Measurements from ENCODE around the gene SNX25. TPM values are rescaled to one million over a fixed set of nuclear protein-coding genes. Genes with fewer than 3 reads are reported as not detected.

Gene SNX25
- total RNA-seq, 1 donor from 2014 or later = 13.9 TPM

DNA sequence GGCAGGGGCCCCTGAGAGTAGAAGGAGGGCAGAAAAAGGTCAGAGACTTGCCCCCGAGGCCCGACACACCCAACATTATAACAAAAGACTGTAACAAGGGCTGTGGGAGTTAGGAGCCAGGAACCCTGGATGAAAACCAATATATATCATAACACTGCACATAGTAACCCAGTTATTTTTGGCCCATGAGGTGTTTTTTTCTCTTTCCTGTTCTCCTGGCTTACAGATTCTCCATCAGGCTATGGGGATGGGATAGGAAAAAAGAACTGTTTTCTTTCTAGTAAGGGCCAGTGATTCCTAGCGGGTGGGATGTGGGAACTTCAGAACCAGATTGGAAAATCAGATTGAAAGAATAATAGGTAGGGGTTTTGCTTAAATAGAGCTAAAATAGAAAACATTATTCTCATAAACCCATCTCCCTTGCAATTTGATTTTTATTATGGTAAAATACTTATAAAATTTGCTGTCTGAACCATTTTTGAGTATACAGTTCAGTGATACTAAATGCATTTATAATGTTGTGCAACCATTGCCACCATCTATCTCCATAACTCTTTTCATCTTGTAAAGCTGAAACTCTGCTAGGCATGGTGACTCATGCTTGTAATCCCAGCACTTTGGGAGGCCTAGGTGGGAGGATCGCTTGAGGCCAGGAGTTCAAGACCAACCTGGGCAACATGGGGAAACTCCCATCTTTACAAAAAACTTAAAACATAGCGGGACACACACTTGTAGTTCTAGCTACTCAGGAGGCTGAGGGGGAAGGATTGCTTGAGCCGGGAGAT, 33.5 kb downstream of the SNX25 start:
- no peak overlapping the region for H3K4me3 Mint-ChIP-seq (ENCODE audit: low read depth)
- H3K27ac Mint-ChIP-seq = peak overlapping the region; percentile 72
- peaks cover 5% of the 10 kb centered on the region for H3K4me1 Mint-ChIP-seq (ENCODE audit: low read depth)
- TF ChIP-seq, protein P1, sequence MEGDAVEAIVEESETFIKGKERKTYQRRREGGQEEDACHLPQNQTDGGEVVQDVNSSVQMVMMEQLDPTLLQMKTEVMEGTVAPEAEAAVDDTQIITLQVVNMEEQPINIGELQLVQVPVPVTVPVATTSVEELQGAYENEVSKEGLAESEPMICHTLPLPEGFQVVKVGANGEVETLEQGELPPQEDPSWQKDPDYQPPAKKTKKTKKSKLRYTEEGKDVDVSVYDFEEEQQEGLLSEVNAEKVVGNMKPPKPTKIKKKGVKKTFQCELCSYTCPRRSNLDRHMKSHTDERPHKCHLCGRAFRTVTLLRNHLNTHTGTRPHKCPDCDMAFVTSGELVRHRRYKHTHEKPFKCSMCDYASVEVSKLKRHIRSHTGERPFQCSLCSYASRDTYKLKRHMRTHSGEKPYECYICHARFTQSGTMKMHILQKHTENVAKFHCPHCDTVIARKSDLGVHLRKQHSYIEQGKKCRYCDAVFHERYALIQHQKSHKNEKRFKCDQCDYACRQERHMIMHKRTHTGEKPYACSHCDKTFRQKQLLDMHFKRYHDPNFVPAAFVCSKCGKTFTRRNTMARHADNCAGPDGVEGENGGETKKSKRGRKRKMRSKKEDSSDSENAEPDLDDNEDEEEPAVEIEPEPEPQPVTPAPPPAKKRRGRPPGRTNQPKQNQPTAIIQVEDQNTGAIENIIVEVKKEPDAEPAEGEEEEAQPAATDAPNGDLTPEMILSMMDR (IDR thresholded peaks at IDR 0.05; ENCODE audit: unreplicated experiment) = no peak
- H3K27me3 Mint-ChIP-seq = no peaks in the 10 kb centered on the region
- peaks cover 10% of the 10 kb centered on the region for H3K9me3 Mint-ChIP-seq (ENCODE audit: low read depth)
- peaks cover 13% of the 10 kb centered on the region for H3K36me3 Mint-ChIP-seq (ENCODE audit: insufficient read depth)
- no peak for DNase-seq (ENCODE audit: low spot score, unreplicated experiment)

DNA sequence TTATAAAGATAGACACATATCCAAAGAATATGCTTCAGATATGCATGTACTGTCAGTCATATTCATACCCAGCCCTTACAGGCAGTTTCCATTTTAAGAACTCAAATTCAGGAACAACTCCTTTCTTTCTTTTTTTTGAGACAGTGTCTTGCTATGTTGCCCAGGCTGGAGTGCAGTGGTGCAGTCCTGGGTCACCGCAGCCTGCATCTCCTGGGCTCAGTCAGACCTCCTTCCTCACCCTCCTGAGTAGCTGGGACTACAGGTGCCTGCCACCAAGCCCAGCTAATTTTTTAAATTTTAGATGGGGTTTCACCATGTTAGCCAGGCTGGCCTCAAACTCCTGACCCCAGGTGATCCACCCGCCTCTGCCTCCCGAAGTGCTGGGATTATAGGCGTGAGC, 34.5 kb downstream of the SNX25 start:
- Mint-ChIP-seq H3K9me3 (ENCODE audit: low read depth) (peaks cover 3% of the 10 kb centered on the region), H3K4me1 (ENCODE audit: low read depth) (peaks cover 2% of the 10 kb centered on the region), H3K4me3 (ENCODE audit: low read depth) (no peak overlapping the region), H3K36me3 (ENCODE audit: insufficient read depth) (peaks cover 3% of the 10 kb centered on the region), H3K27me3 (no peaks in the 10 kb centered on the region), H3K27ac (no peak overlapping the region)
- TF ChIP-seq, protein P1 (IDR thresholded peaks at IDR 0.05; ENCODE audit: unreplicated experiment) = no peak
- no peak for DNase-seq (ENCODE audit: low spot score, unreplicated experiment)

DNA sequence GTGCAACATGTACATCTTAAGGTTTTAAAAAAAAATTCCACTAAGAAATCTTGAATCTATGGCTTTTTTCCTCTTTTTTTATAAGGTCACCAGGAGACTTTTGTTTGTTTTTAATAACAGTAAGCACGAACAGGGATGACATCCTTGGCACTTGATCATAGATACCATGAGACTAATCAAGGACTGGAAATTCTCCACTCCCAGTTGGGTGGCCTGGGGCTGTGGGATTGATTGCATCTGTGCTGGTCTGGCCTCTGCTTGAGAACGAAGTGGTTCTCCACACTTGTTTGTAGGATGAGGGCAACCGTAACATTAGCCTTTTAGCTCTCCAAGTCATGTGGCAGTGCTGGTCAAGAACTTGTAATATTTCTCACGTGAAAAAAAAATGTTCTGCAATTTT, 35.4 kb downstream of the SNX25 start:
- DNase-seq (ENCODE audit: low spot score, unreplicated experiment) = no peak
- Mint-ChIP-seq H3K27me3 (no peaks in the 10 kb centered on the region), H3K4me1 (ENCODE audit: low read depth) (peaks cover 2% of the 10 kb centered on the region), H3K9me3 (ENCODE audit: low read depth) (peaks cover 3% of the 10 kb centered on the region), H3K27ac (no peak overlapping the region), H3K36me3 (ENCODE audit: insufficient read depth) (peaks cover 4% of the 10 kb centered on the region), H3K4me3 (ENCODE audit: low read depth) (no peak overlapping the region)
- TF ChIP-seq, protein P1 (IDR thresholded peaks at IDR 0.05; ENCODE audit: unreplicated experiment) = no peak

DNA sequence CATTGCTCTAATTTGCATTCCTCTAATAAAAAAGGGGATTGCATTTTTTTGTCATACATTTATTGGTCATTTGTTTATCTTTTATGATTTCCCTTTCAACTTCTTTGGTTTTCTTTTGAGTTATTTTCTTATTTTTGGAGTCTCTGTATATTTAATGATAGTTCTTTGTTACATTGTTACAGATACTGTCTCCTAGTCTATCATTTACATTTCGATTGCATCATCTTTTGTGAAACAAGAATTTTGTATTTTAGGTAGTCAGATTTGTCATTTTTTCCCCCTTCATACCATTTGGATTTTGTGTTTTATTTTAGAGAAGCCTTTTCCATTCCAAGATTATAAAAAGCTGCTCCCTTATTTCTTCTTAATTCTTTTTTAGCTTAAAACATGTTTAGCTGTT, 37.1 kb downstream of the SNX25 start:
- Mint-ChIP-seq H3K4me3 (ENCODE audit: low read depth) (no peak overlapping the region), H3K27me3 (peaks cover 5% of the 10 kb centered on the region), H3K4me1 (ENCODE audit: low read depth) (peaks cover 2% of the 10 kb centered on the region), H3K36me3 (ENCODE audit: insufficient read depth) (peaks cover 5% of the 10 kb centered on the region), H3K27ac (no peak overlapping the region), H3K9me3 (ENCODE audit: low read depth) (peaks cover 3% of the 10 kb centered on the region)
- DNase-seq (ENCODE audit: low spot score, unreplicated experiment) = no peak
- TF ChIP-seq, protein P1 (IDR thresholded peaks at IDR 0.05; ENCODE audit: unreplicated experiment) = no peak

DNA sequence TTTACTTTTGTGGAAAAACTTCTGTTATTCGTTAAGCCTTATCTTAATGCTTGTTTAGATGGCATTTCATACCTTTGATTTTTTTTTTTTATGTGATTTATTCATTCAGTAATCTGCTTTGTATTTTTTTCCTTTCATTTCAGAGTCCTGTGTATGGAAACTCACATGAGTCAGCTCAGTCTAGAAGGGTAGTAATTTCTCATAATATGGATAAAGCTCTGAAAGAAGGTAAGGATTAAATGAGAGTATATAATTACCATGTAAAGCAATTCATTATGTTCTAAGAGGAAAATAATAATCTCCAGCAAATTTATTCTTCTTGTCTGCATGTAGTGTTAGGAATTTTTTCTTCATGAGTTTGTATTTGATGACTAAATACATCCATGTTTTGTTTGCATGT, 37.8 kb downstream of the SNX25 start:
- Mint-ChIP-seq H3K4me1 (ENCODE audit: low read depth) (peaks cover 2% of the 10 kb centered on the region), H3K9me3 (ENCODE audit: low read depth) (no peaks in the 10 kb centered on the region), H3K4me3 (ENCODE audit: low read depth) (no peak overlapping the region), H3K27ac (no peak overlapping the region), H3K27me3 (peaks cover 7% of the 10 kb centered on the region), H3K36me3 (ENCODE audit: insufficient read depth) (peaks cover 4% of the 10 kb centered on the region)
- no peak for DNase-seq (ENCODE audit: low spot score, unreplicated experiment)
- TF ChIP-seq, protein P1 (IDR thresholded peaks at IDR 0.05; ENCODE audit: unreplicated experiment) = no peak

Measured in progenitor cell of endocrine pancreas (in vitro differentiated cells).